ENCODE measurements around the gene NPIPA1.
"Not testable (repeated sequence)": the region's sequence is repeated elsewhere in the genome, so short reads cannot be mapped to it uniquely, and the experiment has no call there.

Gene NPIPA1

DNA sequence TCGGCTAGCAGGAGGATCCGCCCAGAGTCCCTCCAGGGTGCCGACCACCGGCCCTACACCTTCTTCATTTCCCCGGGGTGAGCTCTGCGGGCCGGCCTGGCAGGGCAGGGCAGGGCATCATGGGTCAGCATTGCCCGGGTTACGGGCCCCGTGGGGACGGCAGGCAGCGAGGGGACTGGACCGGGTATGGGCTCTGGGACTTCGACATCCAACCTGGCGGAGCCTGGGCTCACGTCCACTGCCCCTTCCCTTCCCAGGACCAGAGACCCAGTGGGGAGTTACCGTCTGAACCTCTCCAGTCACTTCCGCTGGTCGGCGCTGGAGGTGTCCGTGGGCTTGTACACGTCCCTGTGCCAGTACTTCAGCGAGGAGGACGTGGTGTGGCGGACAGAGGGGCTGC is 7.0 kb upstream of the NPIPA1 start:
- not testable (repeated sequence) for DNase-seq (ENCODE audit: low read depth)

- not testable (repeated sequence) for DNase-seq (ENCODE audit: low read depth)
Observed at GRCh38 chr16:14930971-14931370, 6.3 kb upstream of the NPIPA1 start.

DNA sequence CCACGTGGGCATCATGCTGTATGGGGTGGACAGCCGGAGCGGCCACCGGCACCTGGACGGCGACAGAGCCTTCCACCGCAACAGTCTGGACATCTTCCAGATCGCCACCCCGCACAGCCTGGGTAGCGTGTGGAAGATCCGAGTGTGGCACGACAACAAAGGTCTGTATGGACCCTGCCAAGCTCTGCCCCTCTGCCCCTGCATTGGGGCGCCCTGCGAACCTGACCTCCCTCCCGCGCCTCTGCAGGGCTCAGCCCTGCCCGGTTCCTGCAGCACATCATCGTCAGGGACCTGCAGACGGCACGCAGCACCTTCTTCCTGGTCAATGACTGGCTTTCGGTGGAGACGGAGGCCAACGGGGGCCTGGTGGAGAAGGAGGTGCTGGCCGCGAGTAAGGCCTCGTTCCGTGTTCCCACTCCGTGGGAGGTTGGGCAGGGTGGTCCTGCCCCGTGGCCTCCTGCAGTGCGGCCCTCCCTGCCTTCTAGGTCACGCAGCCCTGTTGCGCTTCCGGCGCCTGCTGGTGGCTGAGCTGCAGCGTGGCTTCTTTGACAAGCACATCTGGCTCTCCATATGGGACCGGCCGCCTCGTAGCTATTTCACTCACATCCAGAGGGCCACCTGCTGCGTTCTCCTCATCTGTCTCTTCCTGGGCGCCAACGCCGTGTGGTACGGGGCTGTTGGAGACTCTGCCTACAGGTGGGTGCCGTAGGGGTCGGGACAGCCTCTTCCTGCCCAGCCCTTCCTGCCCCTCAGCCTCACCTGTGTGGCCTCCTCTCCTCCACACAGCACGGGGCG is 4.5 kb upstream of the NPIPA1 start:
- not testable (repeated sequence) for DNase-seq (ENCODE audit: low read depth)

DNA sequence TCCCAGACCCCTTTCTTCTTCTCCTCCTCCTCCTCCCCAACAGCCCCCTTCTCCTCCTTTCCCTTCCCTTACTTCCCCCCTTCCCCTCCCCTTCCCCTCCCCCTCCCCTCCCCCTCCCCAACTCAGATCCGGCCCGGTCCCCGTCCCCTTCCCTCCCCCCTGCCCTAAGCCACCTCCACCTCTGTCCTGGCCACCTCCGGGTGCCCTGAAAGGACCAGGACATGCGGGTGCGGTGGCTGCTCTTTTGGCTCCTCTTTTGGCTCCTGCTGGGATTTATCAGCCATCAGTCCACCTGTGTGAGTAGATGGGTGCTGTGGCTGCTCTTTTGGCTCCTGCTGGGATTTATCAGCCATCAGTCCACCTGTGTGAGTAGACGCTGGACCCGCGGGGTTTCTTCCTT is 751 bp downstream of the NPIPA1 start:
- DNase-seq (ENCODE audit: low read depth): not testable (repeated sequence)

DNA sequence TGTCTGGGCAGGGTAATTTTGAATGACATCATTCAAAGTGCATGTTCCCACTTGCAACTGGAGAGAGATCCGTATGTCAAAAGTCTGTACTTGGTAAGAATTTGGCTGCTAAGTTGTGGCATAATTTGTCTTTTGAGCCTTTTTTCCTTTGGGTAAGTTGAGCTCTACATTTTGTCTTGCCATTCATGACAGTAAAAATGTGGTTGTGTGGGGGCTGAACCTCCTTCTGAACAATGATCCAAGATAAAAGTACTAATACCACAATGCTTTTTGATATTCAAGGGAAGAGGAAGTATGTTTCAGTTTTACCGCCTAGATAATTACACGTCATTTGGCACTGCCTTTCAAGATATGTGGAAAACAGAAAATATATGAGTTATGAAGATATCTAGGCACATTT is 5.4 kb downstream of the NPIPA1 start:
- not testable (repeated sequence) for DNase-seq (ENCODE audit: low read depth)

DNA sequence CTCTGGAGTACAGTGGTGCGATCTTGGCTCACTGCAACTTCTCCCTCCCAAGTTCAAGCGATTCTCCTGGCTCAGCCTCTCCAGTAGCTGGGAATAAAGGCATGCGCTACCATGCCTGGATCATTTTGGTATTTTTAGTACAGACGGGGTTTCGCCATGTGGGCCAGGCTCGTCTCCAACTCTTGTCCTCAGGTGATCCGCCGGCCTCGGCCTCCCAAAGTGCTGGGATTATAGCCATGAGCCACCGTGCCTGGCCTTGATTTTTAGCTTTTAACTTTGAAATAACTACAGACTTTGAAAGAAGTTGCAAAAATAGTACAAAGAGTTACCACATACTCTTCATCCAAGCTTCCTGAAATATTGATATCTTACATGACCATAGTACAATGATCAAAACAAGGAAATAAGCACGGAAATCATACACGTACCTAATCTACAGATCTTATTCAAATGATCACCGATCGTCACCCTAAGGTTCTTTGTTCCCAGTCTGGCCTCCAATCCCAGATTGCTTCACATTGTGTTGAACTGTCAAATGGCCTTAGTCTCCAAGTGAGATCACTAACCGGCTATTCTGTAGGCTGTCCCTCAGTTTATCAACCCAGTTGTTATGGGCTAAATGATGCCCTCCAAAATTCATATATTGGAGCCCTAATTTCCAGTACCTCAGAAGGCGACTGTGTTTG is 18.4 kb downstream of the NPIPA1 start:
- DNase-seq (ENCODE audit: low read depth): no peak

GRCh38 chr16:14957576-14958322 is 20.5 kb downstream of the NPIPA1 start:
- no peak for DNase-seq (ENCODE audit: low read depth)

DNA sequence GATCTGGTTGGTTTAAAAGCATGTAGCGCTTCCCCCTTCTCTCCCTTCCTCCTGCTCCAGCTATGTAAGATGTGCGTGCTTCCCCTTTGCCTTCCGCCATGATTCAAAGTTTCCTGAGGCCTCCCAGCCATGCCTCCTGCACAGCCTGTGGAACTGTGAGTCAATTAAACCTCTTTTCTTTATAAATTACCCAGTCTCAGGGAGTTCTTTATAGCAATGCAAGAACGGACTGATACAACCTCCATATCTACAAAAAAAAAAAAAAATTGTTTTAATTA is 21.0 kb downstream of the NPIPA1 start:
- DNase-seq (ENCODE audit: low read depth): no peak

- no peak for DNase-seq (ENCODE audit: low read depth)
Observed at GRCh38 chr16:14958970-14959369, 21.7 kb downstream of the NPIPA1 start.

DNA sequence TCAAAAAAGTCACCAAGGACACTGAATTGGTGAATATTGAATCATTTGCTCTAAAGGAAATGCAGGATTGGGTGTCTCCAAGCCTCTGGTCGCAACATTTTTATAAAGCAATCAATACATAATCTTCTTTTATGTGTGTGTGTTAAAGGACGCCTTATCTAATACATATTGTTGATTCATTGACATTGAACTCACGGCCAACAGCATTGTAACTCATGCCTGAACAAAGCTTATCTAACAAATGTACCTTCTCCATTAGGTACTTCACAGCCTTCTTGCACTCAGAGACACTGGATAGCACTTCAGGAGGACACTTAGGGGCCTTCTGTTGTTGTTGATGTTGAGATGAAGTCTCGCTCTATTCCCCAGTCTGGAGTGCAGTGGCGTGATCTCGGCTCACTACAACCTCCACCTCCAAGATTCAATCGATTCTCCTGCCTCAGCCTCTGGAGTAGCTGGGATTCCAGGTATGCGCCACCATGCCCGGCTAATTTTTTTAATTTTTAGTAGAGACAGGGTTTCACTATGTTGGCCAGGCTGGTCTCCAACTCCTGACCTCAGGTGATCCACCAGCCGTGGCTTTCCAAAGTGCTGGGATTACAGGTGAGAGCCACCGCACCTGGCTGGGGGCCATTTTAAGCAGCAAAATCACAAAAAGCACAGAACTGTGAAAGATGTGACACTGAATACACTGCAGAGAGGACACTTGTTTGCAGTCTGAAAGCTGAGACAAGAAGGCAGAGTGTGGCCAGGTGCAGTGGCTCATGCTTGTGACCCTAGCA is 24.4 kb downstream of the NPIPA1 start:
- no peak for DNase-seq (ENCODE audit: low read depth)

- no peak for DNase-seq (ENCODE audit: low read depth)
Observed at GRCh38 chr16:14963281-14964173, 26.3 kb downstream of the NPIPA1 start.

- no peak for DNase-seq (ENCODE audit: low read depth)
Observed at GRCh38 chr16:14965328-14965727, 28.1 kb downstream of the NPIPA1 start.

- DNase-seq (ENCODE audit: low read depth): not testable (repeated sequence)
Observed at GRCh38 chr16:14969795-14970194, 32.6 kb downstream of the NPIPA1 start.

DNA sequence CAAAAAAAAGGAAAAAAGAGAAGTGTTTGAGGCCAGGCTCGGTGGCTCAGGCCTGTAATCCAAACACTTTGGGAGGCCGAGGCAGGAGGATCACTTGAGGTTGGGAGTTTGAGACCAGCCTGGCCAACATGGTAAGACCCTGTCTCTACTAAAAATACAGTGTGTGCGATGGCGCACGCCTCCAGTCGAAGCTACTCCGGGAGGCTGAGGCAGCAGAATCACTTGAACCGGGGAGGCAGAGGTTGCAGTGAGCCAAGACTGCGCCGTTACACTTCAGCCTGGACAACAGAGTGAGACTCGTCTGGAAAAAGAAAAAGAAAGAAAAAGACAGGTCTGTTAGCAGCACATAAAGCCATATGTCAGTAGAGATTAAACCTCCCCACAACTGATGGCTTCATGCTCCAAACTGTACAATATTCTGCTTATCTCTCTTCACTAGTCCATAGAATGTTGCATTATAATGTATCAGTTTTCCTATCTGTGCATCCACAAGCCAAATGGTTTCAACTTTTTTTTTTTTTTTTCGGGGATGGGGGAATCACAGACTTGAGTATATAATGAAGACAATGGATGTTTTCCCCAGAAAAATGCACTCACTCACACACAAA is 34.5 kb downstream of the NPIPA1 start:
- not testable (repeated sequence) for DNase-seq (ENCODE audit: low read depth)

DNA sequence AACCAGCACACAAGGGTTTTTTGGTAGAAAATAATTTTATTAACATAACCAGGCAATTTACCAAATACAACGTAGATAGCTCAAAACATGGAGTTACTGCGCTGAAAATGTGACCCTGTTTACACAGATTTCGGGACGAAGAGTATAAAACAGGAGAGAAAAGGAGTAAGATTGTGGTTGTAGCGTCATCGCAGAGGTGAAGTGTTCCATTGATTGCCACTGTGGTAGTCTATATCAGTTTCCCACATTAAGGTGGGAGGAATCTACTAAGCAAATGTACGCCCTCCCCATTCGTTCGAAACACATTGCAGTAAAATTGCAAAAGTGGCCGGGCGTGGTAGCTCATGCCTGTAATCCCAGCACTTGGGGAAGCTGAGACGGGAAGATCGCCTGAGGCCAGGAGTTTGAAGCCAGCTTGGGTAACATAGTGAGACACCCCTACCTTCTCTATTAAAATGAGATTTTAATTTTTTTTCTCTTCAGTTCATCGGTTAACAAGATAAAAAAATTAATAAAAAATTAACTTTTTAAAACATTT is 36.6 kb downstream of the NPIPA1 start:
- DNase-seq (ENCODE audit: low read depth): not testable (repeated sequence)

- DNase-seq (ENCODE audit: low read depth): not testable (repeated sequence)
Observed at GRCh38 chr16:14974331-14974655, 37.0 kb downstream of the NPIPA1 start.

- peak; percentile 49 for DNase-seq (ENCODE audit: low read depth)
Observed at GRCh38 chr16:14974656-14975417, 37.6 kb downstream of the NPIPA1 start, which contains the start of gene PDXDC1. Gene PDXDC1, plus strand, starts transcription at chr16:14975026. Its CDS starts 174 bp downstream, at chr16:14975200.

DNA sequence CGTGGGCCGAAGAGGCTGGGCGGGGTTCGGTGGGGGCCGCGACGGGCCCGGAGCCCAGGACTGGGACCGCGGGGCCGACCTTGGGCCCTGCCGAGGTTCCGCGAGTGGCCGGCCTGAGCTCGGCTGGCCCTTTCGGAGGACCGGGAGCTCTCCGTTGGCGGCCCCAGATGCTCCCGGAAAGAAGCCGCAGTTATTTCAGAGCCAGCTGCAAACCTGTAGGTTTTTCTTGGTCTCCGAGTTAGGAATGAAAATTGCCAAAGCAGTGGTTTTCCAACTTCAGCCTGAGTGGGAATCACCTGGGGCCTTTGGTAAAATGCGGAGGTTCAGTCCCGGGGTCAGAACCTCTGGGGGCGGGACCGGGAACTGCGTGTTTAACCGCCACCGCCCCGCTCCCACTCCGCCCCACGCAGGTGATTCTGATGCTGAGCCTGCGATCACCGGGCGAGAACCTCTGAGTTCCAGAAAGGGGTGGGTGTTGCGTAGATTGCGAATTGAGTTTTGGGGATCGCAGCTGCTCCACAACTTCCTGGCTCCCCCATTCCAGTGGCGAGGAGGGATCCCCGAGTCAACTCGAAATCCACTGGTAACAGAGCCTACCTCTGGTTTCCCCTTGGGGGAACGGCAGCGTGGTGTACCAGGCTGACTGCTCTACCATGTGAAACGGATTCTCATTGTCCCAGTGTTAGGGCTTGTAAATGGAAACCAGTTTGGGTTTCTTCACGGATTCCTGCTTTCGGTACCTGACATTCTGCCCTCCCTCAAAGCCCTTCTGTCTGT is 38.4 kb downstream of the NPIPA1 start:
- not testable (repeated sequence) for DNase-seq (ENCODE audit: low read depth)

All from HS-27A (cell line).